ENCODE measurements around the gene UNC5A.

The UNC5A gene

GRCh38 chr5:176901260-176902101 is 91.1 kb downstream of the UNC5A start:
- DNase-seq, result peak in 1 of 2 donors; percentile 28

- no peak for DNase-seq
These were observed 91.9 kb downstream of the UNC5A start for GRCh38 chr5:176902102-176902814.

GRCh38 chr5:176902911-176903664 is 92.7 kb downstream of the UNC5A start:
- DNase-seq, result no peak

DNA sequence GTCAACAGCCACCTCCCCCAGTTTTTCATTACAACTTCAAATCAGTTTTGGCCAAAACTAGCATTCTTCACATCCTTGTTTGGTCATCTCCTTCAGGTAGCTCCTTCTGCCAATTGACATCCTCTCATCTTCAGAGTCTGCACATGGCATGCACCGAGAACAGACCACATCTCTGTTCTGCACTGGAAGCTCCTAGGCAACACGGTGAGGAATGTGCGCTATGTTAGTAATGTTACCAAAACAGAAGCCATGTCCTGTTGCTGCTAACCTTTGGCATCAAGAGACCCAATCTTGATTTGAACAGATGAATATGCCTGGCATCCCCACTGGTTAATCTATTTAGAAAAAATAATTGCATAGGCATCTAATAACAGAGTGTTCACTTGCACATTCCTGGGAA is 93.9 kb downstream of the UNC5A start:
- no peak for DNase-seq

DNA sequence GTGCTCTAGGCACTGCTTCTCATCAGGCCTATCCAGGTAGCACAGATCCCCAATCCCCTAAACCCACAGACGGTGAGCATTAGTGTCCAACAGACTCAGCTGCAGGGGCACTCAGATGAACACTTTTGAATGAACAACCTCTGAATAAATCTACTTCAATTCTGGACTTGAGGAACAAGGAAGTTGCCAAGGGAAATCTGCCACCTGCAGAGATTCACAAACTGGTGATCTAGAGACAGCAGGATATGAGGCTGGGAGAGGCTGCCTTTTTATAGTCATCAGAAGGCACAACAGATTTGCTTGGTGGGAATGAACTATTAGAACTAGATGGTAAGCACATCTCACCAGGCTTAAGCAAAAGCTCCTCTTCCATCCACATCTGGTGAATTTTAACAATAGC is 95.8 kb downstream of the UNC5A start:
- DNase-seq, result no peak

DNA sequence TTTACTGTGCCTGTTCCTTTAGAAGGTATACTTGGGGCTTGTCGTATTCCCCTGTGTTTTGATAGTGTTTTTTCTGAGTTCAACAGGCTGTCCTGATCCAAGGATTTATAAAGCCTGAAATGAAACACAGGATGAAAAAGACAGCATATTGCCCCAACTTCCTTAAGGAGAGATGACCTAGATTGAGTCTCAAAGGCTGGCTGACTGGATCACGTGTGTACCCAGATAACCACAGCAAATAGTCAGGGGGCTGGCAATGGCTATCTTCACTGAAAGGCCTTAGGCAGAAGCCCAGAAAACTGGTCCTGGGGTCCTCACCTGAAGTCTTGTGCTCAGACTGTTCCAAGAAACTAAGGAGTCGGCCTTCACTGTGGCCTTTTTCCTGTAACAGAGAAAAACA is 96.4 kb downstream of the UNC5A start:
- DNase-seq, result no peak

- no peak for DNase-seq
These were observed 98.5 kb downstream of the UNC5A start for GRCh38 chr5:176908675-176909368.

GRCh38 chr5:176912115-176912514 is 101.8 kb downstream of the UNC5A start:
- no peak for DNase-seq

DNA sequence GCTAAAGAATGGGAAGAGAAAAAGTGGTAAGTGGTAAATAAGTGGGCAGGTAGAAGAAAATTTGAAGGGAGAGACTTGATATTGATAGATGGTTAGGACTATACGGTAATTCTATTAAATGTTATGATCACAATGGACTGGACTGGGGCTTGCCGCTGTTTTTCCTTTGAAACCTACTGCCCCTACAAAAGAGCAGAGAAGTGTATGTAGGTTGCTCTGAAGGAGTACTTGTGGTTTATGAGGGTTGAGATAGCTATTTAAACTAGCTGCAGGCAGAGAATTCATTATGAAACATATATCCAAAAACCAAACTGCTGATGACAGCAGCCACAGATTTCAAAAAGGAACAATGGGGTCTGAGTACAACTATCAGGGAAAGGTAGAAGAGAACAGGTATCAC is 105.5 kb downstream of the UNC5A start:
- no peak for DNase-seq

DNA sequence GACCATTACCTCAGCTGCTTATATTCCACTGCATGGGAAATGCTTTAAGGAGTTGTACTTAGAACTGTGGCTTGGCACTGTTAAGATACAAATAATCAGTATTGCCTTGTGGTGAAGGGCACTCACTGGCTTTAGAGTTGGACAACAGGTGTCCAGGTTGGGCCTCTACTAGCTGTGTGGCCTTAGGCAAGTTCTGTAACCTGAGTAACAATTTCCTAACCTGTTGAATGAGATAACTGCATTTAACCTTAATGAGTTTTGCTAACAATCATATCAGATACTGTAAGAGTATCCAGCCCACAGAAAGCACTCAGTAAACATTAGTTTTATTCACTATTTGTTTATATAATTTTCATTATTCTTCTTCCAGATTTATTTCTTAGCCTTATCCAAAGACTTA is 106.0 kb downstream of the UNC5A start:
- no peak for DNase-seq

DNA sequence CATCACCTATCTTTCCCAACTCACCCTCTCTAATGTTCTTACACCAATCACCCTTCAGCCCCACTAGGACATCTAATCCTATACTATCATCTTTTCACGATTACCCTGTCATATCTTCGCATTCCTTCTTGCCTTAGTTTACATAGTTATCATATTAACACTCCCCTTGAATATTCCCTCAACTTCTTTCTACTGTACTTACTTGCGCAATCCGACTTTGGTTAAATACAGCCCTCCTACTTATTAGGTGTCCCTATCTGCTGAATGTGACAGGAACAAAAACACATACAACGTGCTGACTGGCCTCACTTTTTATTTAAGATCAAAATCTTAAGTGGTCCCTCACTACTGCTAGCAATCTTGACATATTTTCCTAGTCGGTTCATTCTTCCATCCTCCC is 108.3 kb downstream of the UNC5A start:
- DNase-seq, result no peak

- DNase-seq, result no peak
These were observed 111.4 kb downstream of the UNC5A start for GRCh38 chr5:176921714-176922113.

DNA sequence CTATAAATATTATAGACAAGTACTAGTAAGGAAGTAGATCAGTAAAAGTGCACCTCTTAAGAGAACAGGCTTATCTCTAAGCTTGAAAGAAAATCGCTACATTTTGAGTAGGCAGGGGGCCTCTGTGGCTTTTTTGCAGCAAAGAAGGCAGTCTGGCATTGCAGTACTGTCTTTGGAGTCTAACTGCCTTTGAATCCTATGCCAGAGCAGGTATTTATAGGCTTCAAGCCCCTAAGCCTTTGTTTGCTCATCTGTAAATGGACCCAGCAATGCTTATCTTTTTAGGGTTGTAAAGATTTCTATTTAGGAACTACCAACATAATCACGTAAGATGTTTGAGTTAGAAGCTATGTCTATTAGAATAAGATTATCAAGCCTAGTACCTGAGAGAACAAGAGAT is 112.5 kb downstream of the UNC5A start:
- DNase-seq, result no peak

- no peak for DNase-seq
These were observed 117.2 kb downstream of the UNC5A start for GRCh38 chr5:176927562-176927961.

DNA sequence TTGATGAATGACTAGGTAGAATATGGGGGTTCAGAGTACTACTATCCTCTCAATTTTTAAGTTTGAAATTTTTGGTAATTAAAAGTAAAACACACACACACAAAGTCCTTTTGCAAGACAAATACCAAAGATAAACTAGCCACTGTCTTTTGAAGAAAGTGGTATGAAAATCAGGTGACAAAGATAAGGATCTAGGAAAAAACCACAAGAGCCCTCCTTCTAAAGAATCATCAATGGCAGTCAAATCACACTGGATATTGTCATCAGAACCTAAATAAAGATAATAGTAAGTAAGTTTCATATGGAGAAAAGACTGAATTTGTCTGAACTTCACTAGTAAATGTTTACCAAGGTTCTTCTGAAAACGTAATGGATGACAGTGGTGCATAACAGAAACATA is 119.3 kb downstream of the UNC5A start:
- no peak for DNase-seq
